ENCODE data around the gene NFIX.

The NFIX gene

DNA sequence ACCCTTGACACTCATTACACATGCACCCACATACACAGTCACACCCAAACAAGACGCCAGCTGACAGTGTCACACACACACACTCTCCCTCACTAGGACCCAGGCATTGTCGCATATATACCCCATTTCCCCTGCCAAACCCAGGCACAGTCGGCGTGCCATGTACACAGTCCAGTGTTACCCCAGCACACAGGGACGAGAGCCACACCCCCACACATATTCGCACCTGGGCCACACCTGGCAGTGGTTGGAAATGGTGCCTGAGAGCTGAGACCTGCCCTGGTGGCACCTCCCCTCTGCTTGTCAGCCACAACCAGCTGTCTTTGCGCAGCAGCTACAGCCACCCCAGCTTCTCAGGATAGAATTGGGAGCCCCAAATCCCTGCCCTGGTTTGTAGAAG lies 9.0 kb downstream of the NFIX start:
- Histone ChIP-seq H4K20me1 (ENCODE audit: insufficient read depth) (no peaks in the 10 kb centered on the region), H3K4me1 (ENCODE audit: low read depth, poor library complexity, severe bottlenecking) (no peaks in the 10 kb centered on the region), H3K4me2 (no peak overlapping the region), H3K27me3 (ENCODE audit: insufficient read depth, low read depth) (peaks cover 85% of the 10 kb centered on the region), H3K79me2 (ENCODE audit: insufficient read depth, low read depth) (no peaks in the 10 kb centered on the region), H3K9ac (no peak overlapping the region), H3K4me3 (IDR thresholded peaks at IDR 0.05; ENCODE audit: insufficient read depth, low read depth, low read length) (no peak overlapping the region), H3K27ac (no peak overlapping the region), H2AFZ (ENCODE audit: low read depth) (no peak overlapping the region), H3K36me3 (ENCODE audit: insufficient read depth) (no peaks in the 10 kb centered on the region)
- TF ChIP-seq, protein P1, sequence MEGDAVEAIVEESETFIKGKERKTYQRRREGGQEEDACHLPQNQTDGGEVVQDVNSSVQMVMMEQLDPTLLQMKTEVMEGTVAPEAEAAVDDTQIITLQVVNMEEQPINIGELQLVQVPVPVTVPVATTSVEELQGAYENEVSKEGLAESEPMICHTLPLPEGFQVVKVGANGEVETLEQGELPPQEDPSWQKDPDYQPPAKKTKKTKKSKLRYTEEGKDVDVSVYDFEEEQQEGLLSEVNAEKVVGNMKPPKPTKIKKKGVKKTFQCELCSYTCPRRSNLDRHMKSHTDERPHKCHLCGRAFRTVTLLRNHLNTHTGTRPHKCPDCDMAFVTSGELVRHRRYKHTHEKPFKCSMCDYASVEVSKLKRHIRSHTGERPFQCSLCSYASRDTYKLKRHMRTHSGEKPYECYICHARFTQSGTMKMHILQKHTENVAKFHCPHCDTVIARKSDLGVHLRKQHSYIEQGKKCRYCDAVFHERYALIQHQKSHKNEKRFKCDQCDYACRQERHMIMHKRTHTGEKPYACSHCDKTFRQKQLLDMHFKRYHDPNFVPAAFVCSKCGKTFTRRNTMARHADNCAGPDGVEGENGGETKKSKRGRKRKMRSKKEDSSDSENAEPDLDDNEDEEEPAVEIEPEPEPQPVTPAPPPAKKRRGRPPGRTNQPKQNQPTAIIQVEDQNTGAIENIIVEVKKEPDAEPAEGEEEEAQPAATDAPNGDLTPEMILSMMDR (conservative IDR thresholded peaks at IDR 0.05; ENCODE audit: low read depth, low read length), result no peak

DNA sequence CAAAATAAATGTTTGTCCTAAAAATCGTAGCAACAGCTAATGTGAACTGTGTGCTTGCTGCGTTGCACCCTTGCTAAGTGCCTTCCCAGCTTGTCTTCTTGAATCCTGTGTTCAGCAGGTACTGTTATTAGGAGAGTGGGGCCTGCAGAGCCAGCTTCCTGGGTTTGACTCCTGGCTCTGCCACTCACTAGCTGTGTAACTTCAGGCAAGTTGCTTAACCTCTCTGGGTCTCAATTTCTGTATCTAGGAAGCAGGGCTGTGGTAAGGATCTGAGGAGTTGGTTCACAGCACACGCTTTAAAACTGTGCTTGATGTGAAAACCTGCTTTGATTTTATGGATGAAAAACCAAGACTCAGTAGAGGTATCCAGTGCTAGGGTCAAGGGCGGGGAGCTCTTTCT lies 10.0 kb downstream of the NFIX start:
- no peaks in the 10 kb centered on the region for H3K4me1 ChIP-seq (ENCODE audit: low read depth, poor library complexity, severe bottlenecking)
- H3K4me2 ChIP-seq, result no peak overlapping the region
- TF ChIP-seq, protein P1 (conservative IDR thresholded peaks at IDR 0.05; ENCODE audit: low read depth, low read length), result no peak
- no peaks in the 10 kb centered on the region for H3K79me2 ChIP-seq (ENCODE audit: insufficient read depth, low read depth)
- H3K27ac ChIP-seq, result no peak overlapping the region
- H2AFZ ChIP-seq (ENCODE audit: low read depth), result no peak overlapping the region
- H3K36me3 ChIP-seq (ENCODE audit: insufficient read depth), result no peaks in the 10 kb centered on the region
- no peaks in the 10 kb centered on the region for H4K20me1 ChIP-seq (ENCODE audit: insufficient read depth)
- H3K4me3 ChIP-seq (IDR thresholded peaks at IDR 0.05; ENCODE audit: insufficient read depth, low read depth, low read length), result no peak overlapping the region
- no peak overlapping the region for H3K9ac ChIP-seq
- peaks cover 79% of the 10 kb centered on the region for H3K27me3 ChIP-seq (ENCODE audit: insufficient read depth, low read depth)

DNA sequence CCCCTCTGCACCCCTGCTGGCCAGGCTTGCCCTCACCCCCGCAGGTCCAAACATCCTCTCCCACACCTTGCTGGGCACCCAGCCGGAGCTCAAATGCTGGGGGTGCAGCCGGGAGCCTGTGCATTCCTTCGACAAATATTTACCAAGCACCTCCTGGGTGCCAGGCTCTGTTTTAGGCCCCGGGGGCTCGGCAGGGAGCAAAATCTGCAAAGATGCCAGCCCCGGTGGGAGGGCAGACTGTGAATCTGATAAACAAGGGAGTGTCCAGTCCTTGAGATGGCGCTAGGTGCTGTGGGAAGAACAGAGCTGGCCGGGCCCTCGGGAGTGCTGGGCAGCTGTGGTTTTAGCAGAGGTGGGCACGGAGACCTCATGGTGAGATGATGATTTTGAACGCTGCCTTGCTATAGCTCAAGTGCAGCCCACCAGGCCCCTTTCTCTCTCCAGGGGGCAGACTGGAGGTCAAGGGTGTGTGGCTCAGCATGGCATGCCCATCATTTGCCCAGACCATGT lies 10.6 kb downstream of the NFIX start:
- Histone ChIP-seq H3K27me3 (ENCODE audit: insufficient read depth, low read depth) (peaks cover 76% of the 10 kb centered on the region), H3K79me2 (ENCODE audit: insufficient read depth, low read depth) (no peaks in the 10 kb centered on the region)

DNA sequence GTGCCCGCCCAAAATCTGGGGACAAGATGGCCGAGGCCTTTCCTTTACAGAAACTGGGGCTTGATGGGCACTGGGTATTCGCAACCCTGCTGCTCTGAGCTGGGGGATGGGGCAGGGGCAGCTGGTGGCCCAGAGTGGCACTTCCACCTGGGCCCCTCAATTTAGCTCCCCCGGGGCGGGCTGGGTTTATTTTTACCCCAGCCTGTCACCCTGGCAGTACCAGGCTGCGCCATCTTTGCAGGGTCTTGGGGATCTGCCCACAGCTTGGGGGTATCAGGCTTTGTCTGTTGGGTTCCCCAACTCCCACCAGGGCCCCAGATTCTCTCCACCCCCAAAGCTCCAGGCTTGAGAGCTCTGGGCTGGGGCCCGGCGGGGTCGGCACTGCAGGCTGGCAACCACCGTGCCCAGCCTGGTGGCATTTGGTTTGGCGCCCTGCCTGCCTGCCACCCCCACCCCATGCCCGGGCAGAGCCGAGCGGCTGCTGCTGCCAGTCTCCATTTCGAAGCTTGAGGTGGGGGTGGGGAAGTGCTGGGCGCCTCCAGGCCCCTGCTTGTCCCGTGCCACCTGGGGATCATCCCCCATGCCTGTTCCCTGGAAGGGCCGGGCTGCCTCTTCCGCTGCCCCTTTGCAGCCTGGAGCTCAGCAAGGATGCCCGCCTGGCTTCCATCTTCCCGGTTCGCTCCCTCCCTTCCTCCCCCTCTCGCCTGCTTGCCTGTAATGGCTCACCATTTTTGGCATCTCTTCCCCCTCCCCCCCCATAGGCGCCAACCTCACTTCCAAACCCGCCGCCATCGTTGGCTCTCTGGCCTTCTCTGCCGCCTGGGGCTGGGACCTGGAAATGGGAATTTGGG lies 11.4 kb downstream of the NFIX start:
- Histone ChIP-seq H3K27ac (no peak overlapping the region), H4K20me1 (ENCODE audit: insufficient read depth) (no peaks in the 10 kb centered on the region), H3K4me3 (IDR thresholded peaks at IDR 0.05; ENCODE audit: insufficient read depth, low read depth, low read length) (no peak overlapping the region), H3K27me3 (ENCODE audit: insufficient read depth, low read depth) (peaks cover 78% of the 10 kb centered on the region), H2AFZ (ENCODE audit: low read depth) (no peak overlapping the region), H3K4me1 (ENCODE audit: low read depth, poor library complexity, severe bottlenecking) (no peaks in the 10 kb centered on the region), H3K79me2 (ENCODE audit: insufficient read depth, low read depth) (no peaks in the 10 kb centered on the region), H3K4me2 (no peak overlapping the region), H3K36me3 (ENCODE audit: insufficient read depth) (no peaks in the 10 kb centered on the region), H3K9ac (no peak overlapping the region)
- TF ChIP-seq, protein P1 (conservative IDR thresholded peaks at IDR 0.05; ENCODE audit: low read depth, low read length), result no peak

More for the DNA sequence above, 10.6 kb downstream of the NFIX start:
- H3K27ac ChIP-seq, result no peak overlapping the region
- H3K4me2 ChIP-seq, result no peak overlapping the region
- H4K20me1 ChIP-seq (ENCODE audit: insufficient read depth), result no peaks in the 10 kb centered on the region
- no peak overlapping the region for H3K9ac ChIP-seq
- TF ChIP-seq, protein P1 (conservative IDR thresholded peaks at IDR 0.05; ENCODE audit: low read depth, low read length), result no peak
- no peak overlapping the region for H2AFZ ChIP-seq (ENCODE audit: low read depth)
- no peaks in the 10 kb centered on the region for H3K36me3 ChIP-seq (ENCODE audit: insufficient read depth)
- H3K4me3 ChIP-seq (IDR thresholded peaks at IDR 0.05; ENCODE audit: insufficient read depth, low read depth, low read length), result no peak overlapping the region
- H3K4me1 ChIP-seq (ENCODE audit: low read depth, poor library complexity, severe bottlenecking), result no peaks in the 10 kb centered on the region
